HG03135 (cell line): ENCODE measurements around the gene GPR162.

Source experiments
- ATAC-seq: cut with Tn5 transposase; IDR thresholded peaks from one replicate; pipeline ENCODE4 v1.9.1; 2021; ENCODE audit warnings: mild to moderate bottlenecking, moderate library complexity; ENCODE audit not compliant: unreplicated experiment

GPR162 gene

DNA sequence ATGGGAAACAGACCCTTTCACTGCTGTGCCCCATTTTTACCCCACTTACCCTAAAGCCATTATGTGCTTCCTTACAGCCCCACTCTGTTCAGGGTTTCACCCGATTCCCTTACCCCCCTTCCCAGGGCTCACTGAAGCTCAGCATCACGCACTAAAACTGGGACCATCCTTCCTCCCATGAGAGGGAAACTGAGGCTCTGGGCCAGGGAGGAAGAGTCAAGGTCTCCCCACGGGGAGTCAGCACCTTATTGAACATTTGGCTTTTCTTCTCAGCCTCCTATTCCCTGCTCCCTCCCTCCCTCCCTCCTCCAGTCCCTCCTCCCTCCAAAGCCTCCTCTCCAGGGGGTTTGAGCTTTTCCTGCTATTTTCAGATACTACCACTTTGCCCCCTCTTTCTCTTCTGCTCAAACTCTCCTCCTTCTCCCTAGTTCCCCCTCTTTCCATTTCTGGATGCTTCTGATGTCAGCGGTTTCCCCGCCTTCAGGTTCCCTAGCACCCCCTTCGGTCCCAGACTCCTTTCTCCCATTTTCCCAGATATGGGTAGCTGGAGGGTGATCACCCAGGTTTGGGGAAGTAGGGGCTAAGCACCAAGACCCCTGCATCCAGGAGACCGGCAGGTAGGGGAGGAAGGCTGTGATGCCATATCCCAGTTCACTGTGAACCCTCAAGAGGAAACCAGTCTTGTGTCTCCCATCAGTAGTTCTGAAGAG lies 960 bp downstream of the GPR162 start:
- no peak for ATAC-seq

DNA sequence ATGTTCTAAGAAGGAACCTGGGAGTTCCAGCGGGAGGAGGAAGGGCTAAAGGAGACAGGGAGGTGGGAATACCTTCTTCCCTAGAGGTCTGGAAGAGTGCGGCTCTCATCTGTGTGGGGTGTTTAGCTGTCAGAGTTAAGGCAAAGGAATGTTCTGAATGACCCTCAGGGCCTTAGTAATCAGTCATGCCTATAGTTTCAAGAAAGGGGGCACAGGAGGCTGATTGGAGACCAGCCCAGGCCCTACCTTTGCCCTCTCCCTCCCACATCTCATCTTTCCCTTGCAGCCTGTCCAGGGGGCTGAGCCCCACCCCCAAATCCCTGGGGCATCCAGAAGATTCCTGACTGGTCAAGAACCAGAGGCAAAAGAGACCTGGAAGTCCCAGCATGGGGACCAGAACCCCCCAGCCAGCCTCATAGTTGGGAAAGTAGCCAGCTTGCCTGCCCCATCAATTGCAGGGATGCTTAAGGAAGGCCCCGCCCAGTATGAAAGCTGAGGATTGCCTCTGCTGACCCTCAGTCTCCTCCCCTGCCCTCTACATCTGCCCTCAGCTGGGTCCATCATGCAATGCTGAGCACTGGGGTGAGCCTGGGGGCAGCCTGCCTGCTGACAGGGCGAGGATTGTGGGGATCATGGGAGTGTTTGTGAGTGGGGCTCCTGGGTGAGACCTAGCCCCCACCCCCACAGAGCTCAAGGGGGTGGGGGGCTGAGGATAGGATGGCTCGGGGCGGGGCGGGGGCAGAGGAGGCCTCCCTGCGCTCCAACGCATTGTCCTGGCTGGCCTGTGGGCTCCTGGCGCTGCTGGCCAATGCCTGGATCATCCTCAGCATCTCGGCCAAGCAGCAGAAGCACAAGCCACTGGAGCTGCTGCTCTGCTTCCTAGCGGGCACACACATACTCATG lies 1.8 kb downstream of the GPR162 start:
- no peak for ATAC-seq

- no peak for ATAC-seq
Observed at GRCh38 chr12:6824085-6824775, 2.6 kb downstream of the GPR162 start.

DNA sequence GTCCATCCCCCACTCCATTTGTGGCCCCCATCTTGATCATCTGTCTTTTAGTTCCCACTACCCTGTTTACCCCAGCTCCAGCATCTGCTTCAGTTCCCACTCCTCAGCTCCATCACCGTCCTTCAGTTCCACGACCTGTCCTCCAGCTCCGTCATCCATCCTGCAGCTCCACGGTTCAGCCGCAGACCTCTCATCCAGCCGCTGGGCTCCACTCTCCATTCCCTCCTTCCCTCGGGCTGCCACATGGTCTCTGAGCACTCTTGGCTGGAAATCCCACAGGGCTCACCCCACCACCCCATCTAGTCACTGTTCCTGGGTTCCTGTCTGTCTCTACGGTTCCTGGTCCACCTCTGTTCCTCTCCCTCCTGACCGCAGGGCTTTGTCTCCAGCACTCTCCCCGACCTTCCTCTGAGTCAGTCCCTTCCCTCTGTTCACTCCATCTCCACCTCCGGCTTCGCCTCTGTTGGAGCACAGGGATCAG lies 3.3 kb downstream of the GPR162 start:
- ATAC-seq, result no peak

GRCh38 chr12:6825398-6826124 lies 3.9 kb downstream of the GPR162 start:
- ATAC-seq, result no peak

DNA sequence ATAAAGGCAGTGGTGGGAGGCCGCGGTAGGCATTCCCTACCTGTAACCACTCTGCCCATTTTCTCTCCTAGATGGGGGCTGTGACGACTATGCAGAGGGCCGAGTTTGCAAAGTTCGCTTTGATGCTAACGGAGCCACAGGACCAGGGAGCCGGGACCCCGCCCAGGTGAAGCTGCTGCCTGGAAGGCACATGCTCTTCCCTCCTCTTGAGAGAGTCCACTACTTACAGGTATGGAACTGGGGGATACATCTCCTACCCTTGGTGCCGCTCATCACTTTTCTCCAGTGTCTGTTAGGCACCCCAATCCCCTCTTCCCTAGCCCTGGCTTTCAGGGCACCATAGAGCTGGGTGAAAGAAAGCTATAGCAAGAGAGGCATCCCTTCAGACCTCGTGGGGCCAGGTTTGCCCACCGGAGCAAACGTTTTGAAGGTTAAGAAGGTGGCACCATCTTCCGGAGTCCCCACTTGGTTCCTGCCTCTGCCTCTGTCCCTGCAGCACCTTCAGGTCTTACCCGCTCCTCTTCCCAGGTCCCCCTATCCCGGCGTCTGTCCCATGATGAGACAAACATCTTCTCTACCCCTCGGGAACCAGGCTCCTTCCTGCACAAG lies 4.6 kb downstream of the GPR162 start:
- ATAC-seq, result no peak

- ATAC-seq, result no peak
Observed at GRCh38 chr12:6826734-6827436, 5.3 kb downstream of the GPR162 start.

DNA sequence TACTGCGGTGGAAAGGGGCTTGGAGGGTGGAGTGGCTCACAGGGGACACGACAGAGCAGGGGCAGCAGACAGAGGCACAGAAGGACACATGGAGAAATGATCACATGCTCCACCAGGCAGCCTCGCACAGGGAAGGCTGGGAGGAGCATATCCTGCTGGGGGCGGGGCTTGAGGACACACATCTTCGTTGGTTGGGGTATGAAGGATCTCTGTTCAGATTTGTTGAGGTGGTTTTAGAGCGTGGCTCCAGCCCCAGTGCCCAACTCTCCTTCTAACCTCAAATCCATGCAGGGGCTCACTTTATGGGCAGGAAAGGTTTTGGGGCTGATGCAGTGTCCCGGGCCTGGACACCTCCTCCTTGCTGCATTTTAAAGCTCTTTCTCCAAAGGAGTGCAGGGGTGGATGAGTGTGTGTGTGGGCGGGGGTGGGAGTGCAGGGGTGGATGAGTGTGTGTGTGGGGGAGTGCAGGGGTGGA lies 5.9 kb downstream of the GPR162 start:
- ATAC-seq, result no peak

- ATAC-seq, result no peak
Observed at GRCh38 chr12:6827982-6828780, 6.6 kb downstream of the GPR162 start, which contains the start of gene P3H3. Gene P3H3 (plus strand): TSS chr12:6828407. CDS start chr12:6828441, 34 bp downstream.

DNA sequence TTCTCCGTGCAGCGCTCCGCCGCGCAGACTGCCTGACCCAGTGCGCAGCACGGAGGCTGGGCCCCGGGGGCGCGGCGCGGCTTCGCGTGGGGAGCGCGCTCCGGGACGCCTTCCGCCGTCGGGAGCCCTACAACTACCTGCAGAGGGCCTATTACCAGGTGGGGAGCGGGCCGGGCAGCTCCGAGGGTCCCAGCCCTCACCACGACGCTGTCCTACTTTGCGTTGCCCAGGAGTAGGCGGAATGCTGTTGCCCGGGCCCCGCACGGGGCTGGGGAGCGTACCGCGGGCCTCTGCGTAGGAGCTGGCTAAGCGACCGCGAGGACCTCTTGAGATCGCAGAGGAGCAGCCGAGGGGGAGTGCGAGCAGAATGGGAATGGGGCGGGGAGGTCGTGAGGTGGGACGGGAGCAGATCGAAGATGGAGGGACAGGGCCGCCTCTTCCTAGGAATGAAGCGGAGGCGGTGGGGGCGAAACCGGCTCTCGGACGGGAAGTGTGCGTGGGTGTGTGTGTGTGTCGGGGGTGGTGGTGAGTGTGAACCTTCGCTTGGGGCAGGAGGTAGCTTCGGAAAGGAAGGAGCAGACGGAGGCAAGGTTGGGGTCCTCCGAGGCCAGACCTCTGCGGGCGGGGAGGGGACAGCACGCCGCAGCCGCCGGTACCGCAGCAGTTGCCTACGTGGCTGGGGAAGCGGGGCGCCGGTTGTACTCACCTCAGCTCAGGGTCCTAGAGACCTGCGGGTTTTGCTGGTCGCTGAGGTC lies 7.3 kb downstream of the GPR162 start:
- ATAC-seq, result no peak

DNA sequence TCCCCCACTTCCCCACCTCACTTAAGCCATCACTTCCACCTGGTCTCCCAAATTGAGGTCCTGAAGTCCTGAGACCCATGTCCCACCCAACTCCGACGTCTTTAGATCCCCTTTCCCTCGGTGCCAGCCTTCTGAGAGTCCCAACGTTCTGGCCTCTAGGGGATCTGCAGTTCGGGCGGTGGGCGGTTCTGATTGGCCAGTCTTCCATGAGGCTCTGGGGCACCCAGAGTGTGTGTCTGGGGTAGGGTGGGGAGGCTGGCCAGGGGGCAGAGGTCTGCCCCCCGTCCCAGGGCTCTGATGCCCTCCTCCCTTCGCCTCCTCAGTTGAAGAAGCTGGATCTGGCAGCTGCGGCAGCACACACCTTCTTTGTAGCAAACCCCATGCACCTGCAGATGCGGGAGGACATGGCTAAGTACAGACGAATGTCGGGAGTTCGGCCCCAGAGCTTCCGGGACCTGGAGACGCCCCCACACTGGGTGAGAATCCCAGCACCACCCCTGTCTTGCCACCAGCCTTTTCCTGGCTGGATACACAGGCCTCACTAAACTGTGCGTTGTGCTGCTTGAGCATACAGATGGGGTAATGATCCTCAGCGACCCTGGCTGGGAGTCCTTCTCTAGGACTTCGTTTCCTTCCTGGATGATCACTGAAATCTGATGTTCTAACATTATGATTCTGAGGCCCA lies 8.1 kb downstream of the GPR162 start:
- no peak for ATAC-seq

- ATAC-seq, result no peak
Observed at GRCh38 chr12:6830286-6830890, 8.8 kb downstream of the GPR162 start.

DNA sequence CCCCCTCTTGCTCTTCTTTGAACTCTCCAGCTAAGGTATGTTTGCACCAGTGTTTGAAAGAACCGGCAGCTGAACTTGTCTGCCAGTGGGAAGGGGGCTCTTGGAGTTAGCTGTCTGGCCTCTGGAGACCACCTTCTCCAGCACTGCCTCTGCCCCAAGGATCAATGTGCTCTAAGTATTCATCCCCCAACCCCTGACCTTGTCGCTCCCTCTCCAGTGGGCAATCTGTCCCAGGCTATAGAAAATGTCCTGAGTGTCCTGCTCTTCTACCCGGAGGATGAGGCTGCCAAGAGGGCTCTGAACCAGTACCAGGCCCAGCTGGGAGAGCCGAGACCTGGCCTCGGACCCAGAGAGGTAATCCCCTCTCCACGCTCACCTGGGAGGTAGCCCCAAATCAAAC lies 9.4 kb downstream of the GPR162 start:
- no peak for ATAC-seq

GRCh38 chr12:6831450-6831995 lies 9.9 kb downstream of the GPR162 start:
- ATAC-seq, result no peak

GRCh38 chr12:6832125-6832524 lies 10.5 kb downstream of the GPR162 start:
- no peak for ATAC-seq

DNA sequence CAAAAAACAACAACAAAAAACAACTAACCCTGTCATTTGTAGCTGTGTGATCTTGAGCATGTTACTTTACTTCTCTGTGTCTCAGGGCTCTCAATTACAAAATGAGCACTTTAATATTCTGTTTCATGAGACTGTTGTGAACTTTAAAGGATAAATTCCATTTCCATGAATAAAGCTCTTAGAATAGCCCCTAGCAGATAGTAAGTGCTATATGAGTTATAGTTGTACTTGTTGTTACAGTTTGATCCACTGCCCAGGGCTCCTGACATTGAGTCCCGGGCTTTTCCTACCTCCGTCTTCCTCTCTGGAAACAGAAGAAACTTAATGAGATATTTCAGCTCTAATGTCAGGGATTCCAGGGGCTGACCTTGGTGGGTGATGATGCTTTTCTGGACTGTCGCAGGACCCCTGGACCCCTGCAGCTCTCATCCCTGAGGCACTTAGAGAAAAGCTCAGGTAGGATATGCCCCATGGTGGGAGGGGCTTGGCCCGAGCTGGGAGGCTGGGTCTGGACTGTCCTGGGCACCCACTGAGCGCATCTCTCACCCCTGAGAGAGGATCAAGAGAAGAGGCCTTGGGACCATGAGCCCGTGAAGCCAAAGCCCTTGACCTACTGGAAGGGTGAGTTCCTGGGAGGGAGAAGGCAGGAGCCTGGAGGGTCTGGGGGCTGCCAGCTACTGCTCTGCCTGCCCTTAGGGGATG lies 11.7 kb downstream of the GPR162 start:
- no peak for ATAC-seq
